ENCODE data around the gene SPANXN2. TPM values are rescaled to one million over a fixed set of nuclear protein-coding genes. Genes with fewer than 3 reads are reported as not detected.

The SPANXN2 gene
- total and polyA plus RNA-seq, 2 donors (not counting 1 experiment from before 2014, with no cell fraction given) = not detected

DNA sequence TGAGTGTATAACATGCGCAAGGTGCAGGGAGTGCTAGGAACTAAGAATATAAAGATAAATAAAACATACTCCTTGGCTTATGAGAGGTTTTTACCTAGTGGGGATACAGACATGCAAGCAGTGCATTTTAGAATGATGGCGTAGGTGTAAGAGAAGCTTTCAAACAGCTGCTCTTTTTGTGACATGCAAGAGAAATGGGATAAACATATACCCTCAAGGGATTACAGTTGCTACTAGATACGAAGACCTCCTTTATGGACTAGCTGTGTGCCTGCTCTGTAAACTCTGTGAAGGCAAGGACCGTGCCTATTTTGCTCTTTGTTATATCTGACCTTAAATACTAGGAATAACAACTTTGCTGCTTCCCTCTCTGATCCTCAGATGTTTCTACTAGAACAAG lies 45.6 kb downstream of the SPANXN2 start:
- Histone ChIP-seq H2AFZ (ENCODE audit: insufficient read depth, low read depth, low read length, poor library complexity, severe bottlenecking) (no peak overlapping the region), H3K9me3 (ENCODE audit: control extremely low read depth in 1 of 3, control insufficient read depth in 2 of 3, insufficient read depth in 1 of 3, low read length in 2 of 3) (no peaks in the 10 kb centered on the region), H3K4me1 (ENCODE audit: control insufficient read depth in 2 of 2, insufficient read depth in 2 of 2, low read length in 2 of 2) (no peaks in the 10 kb centered on the region), H3K4me3 (ENCODE audit: control extremely low read depth in 1 of 5, extremely low read depth in 1 of 5, insufficient read depth in 1 of 5, low read depth in 2 of 5, low read length in 4 of 5) (no peak overlapping the region), H3K27ac (ENCODE audit: low read length in 2 of 2) (no peak overlapping the region), H3K4me2 (replicated peaks; ENCODE audit: low read depth, low read length, poor library complexity, severe bottlenecking) (no peak overlapping the region), H4K20me1 (ENCODE audit: control insufficient read depth, insufficient read depth, low read length, poor library complexity, severe bottlenecking) (no peaks in the 10 kb centered on the region), H3K36me3 (replicated peaks in 1 of 2; ENCODE audit: control extremely low read depth in 1 of 2, control insufficient read depth in 1 of 2, extremely low read depth in 1 of 2, insufficient read depth in 2 of 2, low read length in 1 of 2) (no peaks in the 10 kb centered on the region), H3K79me2 (ENCODE audit: control insufficient read depth, insufficient read depth, low read length) (no peaks in the 10 kb centered on the region), H3K27me3 (replicated peaks in 1 of 4; ENCODE audit: control extremely low read depth in 1 of 4, control insufficient read depth in 3 of 4, insufficient read depth in 4 of 4, low read length in 3 of 4) (no peaks in the 10 kb centered on the region), H3K9ac (ENCODE audit: low read length) (no peak overlapping the region)
- H3K27me3 Mint-ChIP-seq = no peaks in the 10 kb centered on the region
- H3K9me3 Mint-ChIP-seq (ENCODE audit: insufficient read depth) = peaks cover 2% of the 10 kb centered on the region
- no peak overlapping the region for H3K27ac Mint-ChIP-seq
- TF ChIP-seq, protein P1, sequence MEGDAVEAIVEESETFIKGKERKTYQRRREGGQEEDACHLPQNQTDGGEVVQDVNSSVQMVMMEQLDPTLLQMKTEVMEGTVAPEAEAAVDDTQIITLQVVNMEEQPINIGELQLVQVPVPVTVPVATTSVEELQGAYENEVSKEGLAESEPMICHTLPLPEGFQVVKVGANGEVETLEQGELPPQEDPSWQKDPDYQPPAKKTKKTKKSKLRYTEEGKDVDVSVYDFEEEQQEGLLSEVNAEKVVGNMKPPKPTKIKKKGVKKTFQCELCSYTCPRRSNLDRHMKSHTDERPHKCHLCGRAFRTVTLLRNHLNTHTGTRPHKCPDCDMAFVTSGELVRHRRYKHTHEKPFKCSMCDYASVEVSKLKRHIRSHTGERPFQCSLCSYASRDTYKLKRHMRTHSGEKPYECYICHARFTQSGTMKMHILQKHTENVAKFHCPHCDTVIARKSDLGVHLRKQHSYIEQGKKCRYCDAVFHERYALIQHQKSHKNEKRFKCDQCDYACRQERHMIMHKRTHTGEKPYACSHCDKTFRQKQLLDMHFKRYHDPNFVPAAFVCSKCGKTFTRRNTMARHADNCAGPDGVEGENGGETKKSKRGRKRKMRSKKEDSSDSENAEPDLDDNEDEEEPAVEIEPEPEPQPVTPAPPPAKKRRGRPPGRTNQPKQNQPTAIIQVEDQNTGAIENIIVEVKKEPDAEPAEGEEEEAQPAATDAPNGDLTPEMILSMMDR (IDR thresholded peaks at IDR 0.05) = no peak
- TF ChIP-seq EZH2 (IDR thresholded peaks at IDR 0.05; ENCODE audit: borderline replicate concordance, insufficient read depth, low read depth, low read length, poor library complexity, severe bottlenecking) = no peak
- H3K4me3 Mint-ChIP-seq = no peak overlapping the region
- ChIA-PET CTCF (no interaction called here), POLR2A (no interaction called here)
- no peak for DNase-seq
- WGBS (ENCODE audit: insufficient coverage) = 80% methylated on average over 1 of the region's 4 CpGs
- no peaks in the 10 kb centered on the region for H3K4me1 Mint-ChIP-seq
- intact Hi-C loops (cut with micrococcal nuclease) = no loop called here
- ATAC-seq (ENCODE audit: low read depth) = no peak

DNA sequence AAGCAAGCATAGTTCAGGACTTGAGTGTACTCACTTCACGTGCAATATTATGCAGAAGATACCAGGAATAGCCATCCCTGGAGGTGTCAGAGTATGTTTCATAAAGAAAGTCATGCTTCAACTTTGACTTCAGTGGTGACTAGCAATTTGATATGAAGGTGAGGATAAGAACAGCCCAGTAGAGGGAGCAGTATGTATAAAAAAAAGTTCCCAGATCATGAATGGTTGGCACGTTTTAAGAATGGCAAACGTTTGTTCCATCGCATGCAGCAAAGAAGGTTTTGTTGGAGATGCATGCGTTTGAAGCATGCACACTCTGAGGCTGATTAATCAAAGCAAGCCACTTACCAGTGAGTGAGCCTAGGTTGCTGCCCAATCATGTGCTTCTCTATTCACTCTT lies 51.2 kb downstream of the SPANXN2 start:
- Histone ChIP-seq H3K9me3 (ENCODE audit: control extremely low read depth in 1 of 3, control insufficient read depth in 2 of 3, insufficient read depth in 1 of 3, low read length in 2 of 3) (no peaks in the 10 kb centered on the region), H4K20me1 (ENCODE audit: control insufficient read depth, insufficient read depth, low read length, poor library complexity, severe bottlenecking) (no peaks in the 10 kb centered on the region), H3K79me2 (ENCODE audit: control insufficient read depth, insufficient read depth, low read length) (no peaks in the 10 kb centered on the region), H3K27ac (ENCODE audit: low read length in 2 of 2) (no peak overlapping the region), H3K9ac (ENCODE audit: low read length) (no peak overlapping the region), H3K4me1 (ENCODE audit: control insufficient read depth in 2 of 2, insufficient read depth in 2 of 2, low read length in 2 of 2) (no peaks in the 10 kb centered on the region), H3K4me2 (replicated peaks; ENCODE audit: low read depth, low read length, poor library complexity, severe bottlenecking) (no peak overlapping the region), H2AFZ (ENCODE audit: insufficient read depth, low read depth, low read length, poor library complexity, severe bottlenecking) (no peak overlapping the region), H3K27me3 (replicated peaks in 1 of 4; ENCODE audit: control extremely low read depth in 1 of 4, control insufficient read depth in 3 of 4, insufficient read depth in 4 of 4, low read length in 3 of 4) (no peaks in the 10 kb centered on the region), H3K4me3 (ENCODE audit: control extremely low read depth in 1 of 5, extremely low read depth in 1 of 5, insufficient read depth in 1 of 5, low read depth in 2 of 5, low read length in 4 of 5) (no peak overlapping the region), H3K36me3 (replicated peaks in 1 of 2; ENCODE audit: control extremely low read depth in 1 of 2, control insufficient read depth in 1 of 2, extremely low read depth in 1 of 2, insufficient read depth in 2 of 2, low read length in 1 of 2) (no peaks in the 10 kb centered on the region)
- Mint-ChIP-seq H3K27ac (no peak overlapping the region), H3K4me1 (no peaks in the 10 kb centered on the region), H3K9me3 (ENCODE audit: insufficient read depth) (no peaks in the 10 kb centered on the region), H3K4me3 (no peak overlapping the region), H3K27me3 (no peaks in the 10 kb centered on the region)
- intact Hi-C loops (cut with micrococcal nuclease) = no loop called here
- 6% methylated on average over 3 of the region's 5 CpGs for WGBS (ENCODE audit: insufficient coverage)
- DNase-seq (no peak), ATAC-seq (ENCODE audit: low read depth) (no peak)
- ChIA-PET POLR2A (no interaction called here), CTCF (no interaction called here)
- no peak for TF ChIP-seq EZH2 (IDR thresholded peaks at IDR 0.05; ENCODE audit: borderline replicate concordance, insufficient read depth, low read depth, low read length, poor library complexity, severe bottlenecking)
- TF ChIP-seq, protein P1 (IDR thresholded peaks at IDR 0.05) = no peak
